ENCODE measurements around the gene UBAP1.

DNA sequence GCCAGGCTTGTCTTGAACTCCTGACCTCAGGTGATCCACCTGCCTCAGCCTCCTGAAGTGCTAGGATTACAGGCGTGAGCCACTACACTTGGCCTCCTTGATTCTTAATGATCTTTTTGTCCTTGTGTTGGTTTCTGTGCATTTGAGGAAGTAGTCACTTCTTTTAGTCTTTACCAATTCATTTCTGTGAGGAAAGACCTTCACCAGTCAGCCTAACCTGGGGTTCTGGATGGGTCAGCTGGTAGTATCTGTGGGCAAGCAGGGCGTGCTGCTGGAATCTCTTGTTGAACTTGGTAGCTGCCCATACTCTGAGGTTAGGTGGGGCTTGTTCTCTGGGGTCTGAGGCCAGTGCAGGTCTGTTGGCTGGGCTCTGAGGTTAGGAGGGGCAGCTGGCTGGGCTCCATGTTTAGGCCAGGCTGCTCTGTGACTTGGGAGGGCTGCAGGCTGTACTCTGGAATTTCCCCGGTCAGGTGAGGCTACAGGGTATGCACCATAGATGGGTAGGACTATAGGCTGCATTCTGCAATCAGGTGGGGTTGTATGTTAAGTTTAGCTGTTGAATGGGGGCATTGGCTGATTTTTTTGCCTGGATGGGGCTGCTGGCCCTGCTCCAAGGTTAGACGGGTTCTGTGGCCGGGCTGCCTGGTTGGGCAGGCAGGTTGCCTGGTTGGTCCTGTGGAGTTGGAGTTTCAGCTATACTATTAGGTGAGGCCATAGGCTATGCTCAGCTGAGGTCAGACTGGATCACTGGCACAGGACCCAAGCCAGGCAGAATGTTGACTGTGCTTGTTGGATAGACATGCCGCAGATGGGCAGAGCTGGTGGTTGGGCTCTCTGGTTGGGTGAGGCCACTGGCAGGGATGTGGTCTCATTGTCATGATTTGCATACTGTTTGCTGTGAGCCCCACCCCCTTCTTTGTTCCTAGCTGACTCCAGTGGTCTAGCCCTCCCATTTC is 19.2 kb downstream of the UBAP1 start:
- TF ChIP-seq TCF7L2 (IDR thresholded peaks at IDR 0.05; ENCODE audit: borderline replicate concordance, extremely low read depth, insufficient read depth, insufficient read length): no peak
- TF ChIP-seq, protein P1, sequence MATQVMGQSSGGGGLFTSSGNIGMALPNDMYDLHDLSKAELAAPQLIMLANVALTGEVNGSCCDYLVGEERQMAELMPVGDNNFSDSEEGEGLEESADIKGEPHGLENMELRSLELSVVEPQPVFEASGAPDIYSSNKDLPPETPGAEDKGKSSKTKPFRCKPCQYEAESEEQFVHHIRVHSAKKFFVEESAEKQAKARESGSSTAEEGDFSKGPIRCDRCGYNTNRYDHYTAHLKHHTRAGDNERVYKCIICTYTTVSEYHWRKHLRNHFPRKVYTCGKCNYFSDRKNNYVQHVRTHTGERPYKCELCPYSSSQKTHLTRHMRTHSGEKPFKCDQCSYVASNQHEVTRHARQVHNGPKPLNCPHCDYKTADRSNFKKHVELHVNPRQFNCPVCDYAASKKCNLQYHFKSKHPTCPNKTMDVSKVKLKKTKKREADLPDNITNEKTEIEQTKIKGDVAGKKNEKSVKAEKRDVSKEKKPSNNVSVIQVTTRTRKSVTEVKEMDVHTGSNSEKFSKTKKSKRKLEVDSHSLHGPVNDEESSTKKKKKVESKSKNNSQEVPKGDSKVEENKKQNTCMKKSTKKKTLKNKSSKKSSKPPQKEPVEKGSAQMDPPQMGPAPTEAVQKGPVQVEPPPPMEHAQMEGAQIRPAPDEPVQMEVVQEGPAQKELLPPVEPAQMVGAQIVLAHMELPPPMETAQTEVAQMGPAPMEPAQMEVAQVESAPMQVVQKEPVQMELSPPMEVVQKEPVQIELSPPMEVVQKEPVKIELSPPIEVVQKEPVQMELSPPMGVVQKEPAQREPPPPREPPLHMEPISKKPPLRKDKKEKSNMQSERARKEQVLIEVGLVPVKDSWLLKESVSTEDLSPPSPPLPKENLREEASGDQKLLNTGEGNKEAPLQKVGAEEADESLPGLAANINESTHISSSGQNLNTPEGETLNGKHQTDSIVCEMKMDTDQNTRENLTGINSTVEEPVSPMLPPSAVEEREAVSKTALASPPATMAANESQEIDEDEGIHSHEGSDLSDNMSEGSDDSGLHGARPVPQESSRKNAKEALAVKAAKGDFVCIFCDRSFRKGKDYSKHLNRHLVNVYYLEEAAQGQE (IDR thresholded peaks at IDR 0.05; ENCODE audit: low read depth): no peak
- TF ChIP-seq, protein P2, sequence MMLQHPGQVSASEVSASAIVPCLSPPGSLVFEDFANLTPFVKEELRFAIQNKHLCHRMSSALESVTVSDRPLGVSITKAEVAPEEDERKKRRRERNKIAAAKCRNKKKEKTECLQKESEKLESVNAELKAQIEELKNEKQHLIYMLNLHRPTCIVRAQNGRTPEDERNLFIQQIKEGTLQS (IDR thresholded peaks at IDR 0.05): no peak
- no peak for TF ChIP-seq RAD21 (IDR thresholded peaks at IDR 0.05; ENCODE audit: low read depth)
- TF ChIP-seq SP1 (IDR thresholded peaks at IDR 0.05; ENCODE audit: low read depth): no peak
- no peak for TF ChIP-seq EZH2phosphoT487 (IDR thresholded peaks at IDR 0.05; ENCODE audit: borderline replicate concordance)
- no peak for TF ChIP-seq POLR2AphosphoS5 (IDR thresholded peaks at IDR 0.05; ENCODE audit: low read depth, low read length)
- TF ChIP-seq ZNF274 (IDR thresholded peaks at IDR 0.05; ENCODE audit: low read depth, low read length): no peak
- TF ChIP-seq, protein P3, sequence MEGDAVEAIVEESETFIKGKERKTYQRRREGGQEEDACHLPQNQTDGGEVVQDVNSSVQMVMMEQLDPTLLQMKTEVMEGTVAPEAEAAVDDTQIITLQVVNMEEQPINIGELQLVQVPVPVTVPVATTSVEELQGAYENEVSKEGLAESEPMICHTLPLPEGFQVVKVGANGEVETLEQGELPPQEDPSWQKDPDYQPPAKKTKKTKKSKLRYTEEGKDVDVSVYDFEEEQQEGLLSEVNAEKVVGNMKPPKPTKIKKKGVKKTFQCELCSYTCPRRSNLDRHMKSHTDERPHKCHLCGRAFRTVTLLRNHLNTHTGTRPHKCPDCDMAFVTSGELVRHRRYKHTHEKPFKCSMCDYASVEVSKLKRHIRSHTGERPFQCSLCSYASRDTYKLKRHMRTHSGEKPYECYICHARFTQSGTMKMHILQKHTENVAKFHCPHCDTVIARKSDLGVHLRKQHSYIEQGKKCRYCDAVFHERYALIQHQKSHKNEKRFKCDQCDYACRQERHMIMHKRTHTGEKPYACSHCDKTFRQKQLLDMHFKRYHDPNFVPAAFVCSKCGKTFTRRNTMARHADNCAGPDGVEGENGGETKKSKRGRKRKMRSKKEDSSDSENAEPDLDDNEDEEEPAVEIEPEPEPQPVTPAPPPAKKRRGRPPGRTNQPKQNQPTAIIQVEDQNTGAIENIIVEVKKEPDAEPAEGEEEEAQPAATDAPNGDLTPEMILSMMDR (IDR thresholded peaks at IDR 0.05 in 2 of 3, conservative IDR thresholded peaks at IDR 0.05 in 1 of 3; ENCODE audit: borderline replicate concordance in 1 of 3, insufficient read depth in 1 of 3, low read depth in 2 of 3, low read length in 2 of 3): no peak
- TF ChIP-seq EGR1 (IDR thresholded peaks at IDR 0.05; ENCODE audit: low read depth): no peak
- no peak for TF ChIP-seq SRF (IDR thresholded peaks at IDR 0.05; ENCODE audit: low read depth)
- TF ChIP-seq POLR2A (IDR thresholded peaks at IDR 0.05; ENCODE audit: borderline replicate concordance, extremely low read depth, insufficient read depth, insufficient read length): no peak
- TF ChIP-seq EZH2 (IDR thresholded peaks at IDR 0.05): no peak

Measured in HCT116 (cell line).